Fibroblast of lung (primary cell): ENCODE measurements around the gene SBF2. TPM values are rescaled to one million over a fixed set of nuclear protein-coding genes. Genes with fewer than 3 reads are reported as not detected.
"Not testable (repeated sequence)": the region's sequence is repeated elsewhere in the genome, so short reads cannot be mapped to it uniquely, and the experiment has no call there.

Source experiments
- DNase-seq, 2 donors: peaks; one replicate each; pipeline versions ENCODE4 v3.0.0 to v3.0.0-alpha.2; 2010; ENCODE audit warnings: low read depth in 2 of 2
- H2AFZ ChIP-seq: 2 replicates; pipeline ENCODE4 v1.5.1; 2012; ENCODE audit warnings: low read length, control low read depth, inconsistent platforms
- H3K27ac ChIP-seq: 2 replicates; pipeline ENCODE4 v1.5.1; 2011; ENCODE audit warnings: low read length, control low read depth; ENCODE audit not compliant: insufficient read depth
- H3K27me3 ChIP-seq: 2 replicates; pipeline ENCODE4 v1.5.1; 2011; ENCODE audit warnings: mild to moderate bottlenecking, low read length; ENCODE audit not compliant: control insufficient read depth, insufficient read depth
- H3K36me3 ChIP-seq: 2 replicates; pipeline ENCODE4 v1.5.1; 2011; ENCODE audit warnings: low read length; ENCODE audit not compliant: control insufficient read depth, insufficient read depth
- H3K4me1 ChIP-seq: 2 replicates; pipeline ENCODE4 v1.5.1; 2011; ENCODE audit warnings: low read length; ENCODE audit not compliant: control insufficient read depth, insufficient read depth; ENCODE audit errors: extremely low read depth
- H3K4me2 ChIP-seq: 2 replicates; pipeline ENCODE4 v1.5.1; 2011; ENCODE audit warnings: low read length, control low read depth; ENCODE audit not compliant: insufficient read depth; ENCODE audit errors: extremely low read depth
- H3K4me3 ChIP-seq, 4 experiments: fragments of 200-600 bp in 1 of 4; sonication (generic) in 1 of 4; replicated peaks in 1 of 4; 2 replicates each; pipeline ENCODE4 v1.5.1; 2011 to 2016; ENCODE audit warnings: low read length in 4 of 4, low read depth in 3 of 4, mild to moderate bottlenecking in 3 of 4, control low read depth in 2 of 4, inconsistent platforms in 1 of 4, mixed read lengths in 1 of 4; ENCODE audit not compliant: insufficient read depth in 1 of 4; ENCODE audit errors: control extremely low read depth in 1 of 4
- H3K79me2 ChIP-seq: 2 replicates; pipeline ENCODE4 v1.5.1; 2012; ENCODE audit warnings: mild to moderate bottlenecking, low read length, inconsistent platforms; ENCODE audit not compliant: control insufficient read depth, insufficient read depth
- H3K9ac ChIP-seq: 2 replicates; pipeline ENCODE4 v1.5.1; 2011; ENCODE audit warnings: mild to moderate bottlenecking, low read length, control low read depth; ENCODE audit not compliant: insufficient read depth
- H3K9me3 ChIP-seq: 2 replicates; pipeline ENCODE4 v1.5.1; 2012; ENCODE audit warnings: low read depth, low read length; ENCODE audit not compliant: control insufficient read depth, insufficient read depth
- H4K20me1 ChIP-seq: 2 replicates; pipeline ENCODE4 v1.5.1; 2011; ENCODE audit warnings: low read length; ENCODE audit not compliant: control insufficient read depth, insufficient read depth; ENCODE audit errors: extremely low read depth
- CTCF ChIP-seq, 2 donors: IDR thresholded peaks in 1 of 2; conservative IDR thresholded peaks in 1 of 2; 1 replicate in 1 of 2; 2 replicates in 1 of 2; pipeline ENCODE4 v1.5.1; 2011 to 2012; ENCODE audit warnings: low read length in 2 of 2, control low read depth in 1 of 2, inconsistent platforms in 1 of 2, low read depth in 1 of 2, mild to moderate bottlenecking in 1 of 2
- EZH2 ChIP-seq: IDR thresholded peaks from 2 replicates; pipeline ENCODE4 v1.5.1; 2012; ENCODE audit warnings: low read length, control low read depth, mild to moderate bottlenecking; ENCODE audit errors: missing control alignments
- polyA plus RNA-seq, 2 donors: library from polyadenylated mRNA; depleted of rRNA in 1 of 2; stranded (reverse) in 1 of 2; unstranded in 1 of 2; fragments of >200 nt; gene quantifications; 2 replicates each; pipeline ENCODE4 v1.2.1, GENCODE V29; 2011 to 2012; ENCODE audit warnings: missing spikeins in 1 of 2
- total RNA-seq: library from RNA; depleted of rRNA; stranded (reverse); fragments of >200 nt; gene quantifications from 2 replicates; pipeline ENCODE4 v1.2.1, GENCODE V29; 2014

The SBF2 gene
- total and polyA plus RNA-seq, 2 donors (not counting 1 experiment from before 2014, with no cell fraction given), result 69.4 to 95.9 TPM

- Histone ChIP-seq H3K9ac (no peak overlapping the region), H3K4me2 (no peak overlapping the region), H3K27ac (no peak overlapping the region), H3K9me3 (no peaks in the 10 kb centered on the region), H3K4me3 (no peak overlapping the region), H2AFZ (no peak overlapping the region), H3K36me3 (no peaks in the 10 kb centered on the region), H3K79me2 (peaks cover 31% of the 10 kb centered on the region), H3K4me1 (peaks cover 2% of the 10 kb centered on the region), H4K20me1 (no peaks in the 10 kb centered on the region), H3K27me3 (no peaks in the 10 kb centered on the region)
- no peak for TF ChIP-seq EZH2
- no peak for TF ChIP-seq CTCF (conservative IDR thresholded peaks at IDR 0.05 in 1 of 2, IDR thresholded peaks at IDR 0.05 in 1 of 2; ENCODE audit: low read depth in 1 of 2, low read length in 2 of 2)
- peak in 1 of 2 donors; percentile 50 for DNase-seq
Observed at GRCh38 chr11:10255388-10256125, 38.5 kb downstream of the SBF2 start.

GRCh38 chr11:10249448-10250131, 44.4 kb downstream of the SBF2 start:
- not testable (repeated sequence) for H3K9me3 ChIP-seq, H3K4me3 ChIP-seq, H4K20me1 ChIP-seq, H3K4me2 ChIP-seq, H3K4me1 ChIP-seq, H2AFZ ChIP-seq, H3K36me3 ChIP-seq, H3K27ac ChIP-seq, DNase-seq, H3K27me3 ChIP-seq, H3K9ac ChIP-seq
- H3K79me2 ChIP-seq, result peaks cover 32% of the 10 kb centered on the region

GRCh38 chr11:10247011-10247410, 47.0 kb downstream of the SBF2 start:
- DNase-seq, result no peak
- no peaks in the 10 kb centered on the region for H3K4me1 ChIP-seq
- H3K27ac ChIP-seq, result no peak overlapping the region
- no peaks in the 10 kb centered on the region for H4K20me1 ChIP-seq
- H3K27me3 ChIP-seq, result no peaks in the 10 kb centered on the region
- no peaks in the 10 kb centered on the region for H3K9me3 ChIP-seq
- no peaks in the 10 kb centered on the region for H3K36me3 ChIP-seq
- H3K79me2 ChIP-seq, result peaks cover 31% of the 10 kb centered on the region
- no peak overlapping the region for H2AFZ ChIP-seq
- no peak overlapping the region for H3K4me2 ChIP-seq
- no peak overlapping the region for H3K9ac ChIP-seq
- no peak overlapping the region for H3K4me3 ChIP-seq
- TF ChIP-seq EZH2 (no peak), CTCF (conservative IDR thresholded peaks at IDR 0.05 in 1 of 2, IDR thresholded peaks at IDR 0.05 in 1 of 2; ENCODE audit: low read depth in 1 of 2, low read length in 2 of 2) (no peak)
